ENCODE data around the gene CFAP119.

CFAP119 gene

GRCh38 chr16:30766206-30766932 is 4.5 kb upstream of the CFAP119 start:
- DNase-seq (ENCODE audit: extremely low spot score, insufficient read length, low read depth) (no peak), FAIRE-seq (no peak)

GRCh38 chr16:30764816-30765465 is 3.1 kb upstream of the CFAP119 start:
- no peak for FAIRE-seq
- DNase-seq (ENCODE audit: extremely low spot score, insufficient read length, low read depth): no peak

GRCh38 chr16:30764086-30764485 is 2.2 kb upstream of the CFAP119 start:
- FAIRE-seq: no peak
- no peak for DNase-seq (ENCODE audit: extremely low spot score, insufficient read length, low read depth)

GRCh38 chr16:30762991-30763725 is 1.3 kb upstream of the CFAP119 start:
- DNase-seq (ENCODE audit: extremely low spot score, insufficient read length, low read depth) (no peak), FAIRE-seq (no peak)

GRCh38 chr16:30761427-30761927 is 385 bp downstream of the CFAP119 start:
- peak; percentile 57 for FAIRE-seq
- DNase-seq (ENCODE audit: extremely low spot score, insufficient read length, low read depth): no peak

- DNase-seq (ENCODE audit: extremely low spot score, insufficient read length, low read depth): no peak
- no peak for FAIRE-seq
Measured at GRCh38 chr16:30760577-30761426, 1.1 kb downstream of the CFAP119 start.

GRCh38 chr16:30760001-30760559 is 1.8 kb downstream of the CFAP119 start:
- DNase-seq (ENCODE audit: extremely low spot score, insufficient read length, low read depth): no peak
- no peak for FAIRE-seq

GRCh38 chr16:30758988-30759491 is 2.8 kb downstream of the CFAP119 start:
- FAIRE-seq (no peak), DNase-seq (ENCODE audit: extremely low spot score, insufficient read length, low read depth) (no peak)

- FAIRE-seq (no peak), DNase-seq (ENCODE audit: extremely low spot score, insufficient read length, low read depth) (no peak)
Measured at GRCh38 chr16:30757316-30757715, 4.5 kb downstream of the CFAP119 start.

- no peak for DNase-seq (ENCODE audit: extremely low spot score, insufficient read length, low read depth)
- FAIRE-seq: no peak
Measured at GRCh38 chr16:30756781-30757100, 5.1 kb downstream of the CFAP119 start.

GRCh38 chr16:30755955-30756780 is 5.7 kb downstream of the CFAP119 start:
- DNase-seq (ENCODE audit: extremely low spot score, insufficient read length, low read depth) (no peak), FAIRE-seq (no peak)

- DNase-seq (ENCODE audit: extremely low spot score, insufficient read length, low read depth) (no peak), FAIRE-seq (no peak)
Measured at GRCh38 chr16:30753596-30753995, 8.3 kb downstream of the CFAP119 start.

GRCh38 chr16:30750876-30751465 is 10.9 kb downstream of the CFAP119 start:
- FAIRE-seq: no peak
- no peak for DNase-seq (ENCODE audit: extremely low spot score, insufficient read length, low read depth)

GRCh38 chr16:30750201-30750600 is 11.7 kb downstream of the CFAP119 start:
- FAIRE-seq (no peak), DNase-seq (ENCODE audit: extremely low spot score, insufficient read length, low read depth) (no peak)

GRCh38 chr16:30748634-30749445 is 13.0 kb downstream of the CFAP119 start:
- FAIRE-seq: no peak
- no peak for DNase-seq (ENCODE audit: extremely low spot score, insufficient read length, low read depth)

GRCh38 chr16:30747799-30748633 is 13.8 kb downstream of the CFAP119 start, which contains the start of gene PHKG2:
TSS of gene PHKG2 (plus strand) at chr16:30748425. CDS start at chr16:30748821, 396 bp downstream.
- peak; percentile 98 for FAIRE-seq
- DNase-seq (ENCODE audit: extremely low spot score, insufficient read length, low read depth): peak; percentile 96

- DNase-seq (ENCODE audit: extremely low spot score, insufficient read length, low read depth): no peak
- FAIRE-seq: no peak
Measured at GRCh38 chr16:30747331-30747730, 14.5 kb downstream of the CFAP119 start.
